HCT116 (cell line): ENCODE data around the gene CDKAL1.

Experiments
- POLR2A ChIP-seq: IDR thresholded peaks from 2 replicates; pipeline ENCODE4 v1.7.0; 2011; ENCODE audit warnings: borderline replicate concordance; ENCODE audit not compliant: insufficient read depth, insufficient read length; ENCODE audit errors: extremely low read depth
- TF ChIP-seq, protein P1 (sequence below), 3 experiments: fragments of 200-600 bp in 1 of 3; sonication (generic) in 1 of 3; IDR thresholded peaks in 2 of 3; conservative IDR thresholded peaks in 1 of 3; 2 replicates each; pipeline ENCODE4 v1.5.1; 2012 to 2017; ENCODE audit warnings: low read depth in 2 of 3, low read length in 2 of 3, antibody characterized with exemption in 1 of 3, borderline replicate concordance in 1 of 3, control low read depth in 1 of 3, mild to moderate bottlenecking in 1 of 3, mixed read lengths in 1 of 3, mixed run types in 1 of 3, moderate library complexity in 1 of 3; ENCODE audit not compliant: insufficient read depth in 1 of 3

DNA sequence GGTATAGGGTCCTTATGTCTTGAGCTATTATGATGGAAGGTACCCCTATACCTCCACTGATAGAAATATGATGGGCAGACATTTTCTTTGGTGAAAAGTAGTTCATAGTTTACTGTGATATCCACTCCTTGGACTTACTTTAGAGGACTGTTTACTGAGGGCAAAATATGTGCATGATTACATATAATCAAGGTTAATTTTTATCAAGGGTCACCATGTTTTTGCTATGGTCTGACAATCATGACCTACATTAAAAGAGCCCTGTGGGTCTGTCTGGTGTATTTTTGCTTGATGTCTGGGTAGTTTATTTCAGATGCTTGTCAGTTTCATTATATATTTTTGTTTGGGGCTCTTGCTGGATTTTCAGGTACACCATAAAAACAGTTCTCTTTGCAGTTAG is 40.1 kb downstream of the CDKAL1 start:
- TF ChIP-seq, protein P1, sequence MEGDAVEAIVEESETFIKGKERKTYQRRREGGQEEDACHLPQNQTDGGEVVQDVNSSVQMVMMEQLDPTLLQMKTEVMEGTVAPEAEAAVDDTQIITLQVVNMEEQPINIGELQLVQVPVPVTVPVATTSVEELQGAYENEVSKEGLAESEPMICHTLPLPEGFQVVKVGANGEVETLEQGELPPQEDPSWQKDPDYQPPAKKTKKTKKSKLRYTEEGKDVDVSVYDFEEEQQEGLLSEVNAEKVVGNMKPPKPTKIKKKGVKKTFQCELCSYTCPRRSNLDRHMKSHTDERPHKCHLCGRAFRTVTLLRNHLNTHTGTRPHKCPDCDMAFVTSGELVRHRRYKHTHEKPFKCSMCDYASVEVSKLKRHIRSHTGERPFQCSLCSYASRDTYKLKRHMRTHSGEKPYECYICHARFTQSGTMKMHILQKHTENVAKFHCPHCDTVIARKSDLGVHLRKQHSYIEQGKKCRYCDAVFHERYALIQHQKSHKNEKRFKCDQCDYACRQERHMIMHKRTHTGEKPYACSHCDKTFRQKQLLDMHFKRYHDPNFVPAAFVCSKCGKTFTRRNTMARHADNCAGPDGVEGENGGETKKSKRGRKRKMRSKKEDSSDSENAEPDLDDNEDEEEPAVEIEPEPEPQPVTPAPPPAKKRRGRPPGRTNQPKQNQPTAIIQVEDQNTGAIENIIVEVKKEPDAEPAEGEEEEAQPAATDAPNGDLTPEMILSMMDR (IDR thresholded peaks at IDR 0.05 in 2 of 3, conservative IDR thresholded peaks at IDR 0.05 in 1 of 3; ENCODE audit: borderline replicate concordance in 1 of 3, insufficient read depth in 1 of 3, low read depth in 2 of 3, low read length in 2 of 3), result no peak
- TF ChIP-seq POLR2A, result no peak
